Esophagus squamous epithelium (tissue), 5 donors: ENCODE data around the gene PLEKHA1. TPM values are rescaled to one million over a fixed set of nuclear protein-coding genes. Genes with fewer than 3 reads are reported as not detected.

Source experiments
- DNase-seq: peaks from one replicate; lab custom pipeline; 2025; lab: John Stamatoyannopoulos, UW
- H3K27ac ChIP-seq, 4 donors: fragments of 200-600 bp; sonication (generic); one replicate each; pipeline ENCODE4 v1.5.1; 2016 to 2019; ENCODE audit warnings: mild to moderate bottlenecking in 1 of 4
- H3K27me3 ChIP-seq, 4 donors: fragments of 200-600 bp; sonication (generic); 1 replicate in 3 of 4; 2 replicates in 1 of 4; pipeline versions ENCODE4 v1.5.1 to v1.6.0; 2017 to 2021; ENCODE audit warnings: antibody characterized with exemption in 1 of 4
- H3K36me3 ChIP-seq, 3 donors: fragments of 200-600 bp; sonication (generic); one replicate each; pipeline ENCODE4 v1.5.1; 2016 to 2019
- H3K4me1 ChIP-seq, 3 donors: fragments of 200-600 bp; sonication (generic); one replicate each; pipeline ENCODE4 v1.5.1; 2017 to 2019
- H3K4me3 ChIP-seq, 4 donors: fragments of 200-600 bp; sonication (generic); 1 replicate in 3 of 4; 2 replicates in 1 of 4; pipeline ENCODE4 v1.5.1; 2016 to 2019; ENCODE audit warnings: mild to moderate bottlenecking in 2 of 4, moderate library complexity in 1 of 4
- H3K9me3 ChIP-seq, 3 donors: fragments of 200-600 bp; sonication (generic); one replicate each; pipeline ENCODE4 v1.5.1; 2016 to 2019
- POLR2A ChIP-seq, 4 donors: fragments of 450-650 bp; IDR thresholded peaks; one replicate each; pipeline ENCODE4 v1.6.1; 2017; ENCODE audit warnings: antibody characterized with exemption in 4 of 4, mild to moderate bottlenecking in 4 of 4, moderate library complexity in 3 of 4
- WGBS, 2 donors: methylation state at CpG; one replicate each; pipeline ENCODE4 v1.1.5; 2018; 5-methylcytosine and 5-hydroxymethylcytosine counted together
- intact Hi-C: fragments of 100-400 bp; cut with DNase I; formaldehyde crosslinking; loops from one replicate; pipeline ENCODE4 v1.15.0; 2022
- total RNA-seq, 4 donors: library from RNA; depleted of rRNA; stranded (reverse); fragments of >200 nt; gene quantifications; one replicate each; pipeline ENCODE4 v1.1.0, GENCODE V29; 2016
- TF ChIP-seq, protein P1 (sequence below), 6 experiments: fragments of 450-650 bp in 4 of 6; fragments of 200-600 bp in 2 of 6; sonication (generic) in 2 of 6; IDR thresholded peaks; one replicate each; pipeline ENCODE4 v1.5.1; 2016 to 2019; ENCODE audit warnings: antibody characterized with exemption in 6 of 6, mild to moderate bottlenecking in 4 of 6, moderate library complexity in 4 of 6
- donor health status: DM: yes; HTN: yes; CAD: no.

PLEKHA1 gene
- total RNA-seq, 4 donors from 2014 or later = 23.4 to 56.3 (median 35.9) TPM

DNA sequence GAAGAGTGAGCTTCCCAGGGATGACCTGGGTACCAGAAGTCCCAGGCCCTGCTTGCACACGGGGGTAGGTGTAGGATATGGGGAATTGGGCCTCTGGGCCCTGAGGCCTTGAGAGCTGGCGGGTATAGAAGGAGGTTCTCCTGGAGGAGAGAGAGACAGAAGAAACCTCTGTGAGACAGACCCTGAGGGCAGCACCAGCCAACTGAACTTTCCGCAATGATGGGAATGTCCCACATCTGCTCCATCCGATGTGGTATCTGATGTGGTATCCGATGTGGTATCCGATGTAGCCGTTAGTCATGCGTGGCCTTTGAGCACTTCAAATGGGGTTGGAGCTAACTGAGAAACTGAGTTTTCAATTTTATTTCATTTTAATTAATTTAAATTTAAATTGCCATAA lies 30.6 kb upstream of the PLEKHA1 start:
- no peak overlapping the region for H3K4me3 ChIP-seq
- WGBS, 2 donors = 84 to 89% methylated on average over 8 of the region's 8 CpGs
- H3K9me3 ChIP-seq = no peaks in the 10 kb centered on the region
- H3K27ac ChIP-seq = no peak overlapping the region
- intact Hi-C loops = no loop called here
- H3K4me1 ChIP-seq = peaks cover 6 to 70% (median 9%) of the 10 kb centered on the region in 3 donors
- no peak for DNase-seq
- H3K27me3 ChIP-seq = no peaks in the 10 kb centered on the region
- H3K36me3 ChIP-seq = no peaks in the 10 kb centered on the region
- TF ChIP-seq, protein P1, sequence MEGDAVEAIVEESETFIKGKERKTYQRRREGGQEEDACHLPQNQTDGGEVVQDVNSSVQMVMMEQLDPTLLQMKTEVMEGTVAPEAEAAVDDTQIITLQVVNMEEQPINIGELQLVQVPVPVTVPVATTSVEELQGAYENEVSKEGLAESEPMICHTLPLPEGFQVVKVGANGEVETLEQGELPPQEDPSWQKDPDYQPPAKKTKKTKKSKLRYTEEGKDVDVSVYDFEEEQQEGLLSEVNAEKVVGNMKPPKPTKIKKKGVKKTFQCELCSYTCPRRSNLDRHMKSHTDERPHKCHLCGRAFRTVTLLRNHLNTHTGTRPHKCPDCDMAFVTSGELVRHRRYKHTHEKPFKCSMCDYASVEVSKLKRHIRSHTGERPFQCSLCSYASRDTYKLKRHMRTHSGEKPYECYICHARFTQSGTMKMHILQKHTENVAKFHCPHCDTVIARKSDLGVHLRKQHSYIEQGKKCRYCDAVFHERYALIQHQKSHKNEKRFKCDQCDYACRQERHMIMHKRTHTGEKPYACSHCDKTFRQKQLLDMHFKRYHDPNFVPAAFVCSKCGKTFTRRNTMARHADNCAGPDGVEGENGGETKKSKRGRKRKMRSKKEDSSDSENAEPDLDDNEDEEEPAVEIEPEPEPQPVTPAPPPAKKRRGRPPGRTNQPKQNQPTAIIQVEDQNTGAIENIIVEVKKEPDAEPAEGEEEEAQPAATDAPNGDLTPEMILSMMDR (IDR thresholded peaks at IDR 0.05) = no peak
- no peak for TF ChIP-seq POLR2A (IDR thresholded peaks at IDR 0.05)

DNA sequence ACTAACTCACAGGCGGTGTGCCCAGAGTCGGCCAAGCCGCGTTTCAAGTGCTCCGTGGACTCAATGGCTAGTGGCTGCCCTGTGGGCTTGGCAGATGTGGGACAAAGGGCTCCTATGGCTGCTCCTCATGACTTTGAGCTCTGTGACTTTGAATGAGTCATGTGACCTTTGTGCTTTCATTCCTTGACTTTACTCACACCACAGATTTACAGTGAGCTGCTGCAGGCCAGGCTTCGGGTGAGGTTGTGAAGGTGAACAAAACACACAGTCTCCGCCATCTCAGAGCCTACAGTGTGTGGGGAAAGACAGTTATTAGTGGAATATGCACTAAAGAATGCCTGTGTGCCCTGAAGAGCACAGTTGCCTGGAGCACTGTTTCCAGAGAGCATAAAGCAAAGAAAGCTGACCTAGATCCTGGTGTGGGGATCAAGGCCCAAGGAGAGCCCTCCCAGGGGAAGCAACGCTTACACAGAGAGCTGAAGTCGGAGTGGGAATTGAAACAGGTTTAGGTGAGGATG lies 29.7 kb upstream of the PLEKHA1 start:
- DNase-seq = no peak
- TF ChIP-seq, protein P1 (IDR thresholded peaks at IDR 0.05) = no peak
- TF ChIP-seq POLR2A (IDR thresholded peaks at IDR 0.05) = no peak
- 82 to 85% methylated on average over 7 to 9 of the region's 9 CpGs for WGBS, 2 donors
- H3K9me3 ChIP-seq = no peaks in the 10 kb centered on the region
- H3K27me3 ChIP-seq = no peaks in the 10 kb centered on the region
- intact Hi-C loops = no loop called here
- no peak overlapping the region for H3K4me3 ChIP-seq
- no peak overlapping the region for H3K27ac ChIP-seq
- peaks cover 0 to 70% (median 14%) of the 10 kb centered on the region in 3 donors for H3K4me1 ChIP-seq
- H3K36me3 ChIP-seq = no peaks in the 10 kb centered on the region

DNA sequence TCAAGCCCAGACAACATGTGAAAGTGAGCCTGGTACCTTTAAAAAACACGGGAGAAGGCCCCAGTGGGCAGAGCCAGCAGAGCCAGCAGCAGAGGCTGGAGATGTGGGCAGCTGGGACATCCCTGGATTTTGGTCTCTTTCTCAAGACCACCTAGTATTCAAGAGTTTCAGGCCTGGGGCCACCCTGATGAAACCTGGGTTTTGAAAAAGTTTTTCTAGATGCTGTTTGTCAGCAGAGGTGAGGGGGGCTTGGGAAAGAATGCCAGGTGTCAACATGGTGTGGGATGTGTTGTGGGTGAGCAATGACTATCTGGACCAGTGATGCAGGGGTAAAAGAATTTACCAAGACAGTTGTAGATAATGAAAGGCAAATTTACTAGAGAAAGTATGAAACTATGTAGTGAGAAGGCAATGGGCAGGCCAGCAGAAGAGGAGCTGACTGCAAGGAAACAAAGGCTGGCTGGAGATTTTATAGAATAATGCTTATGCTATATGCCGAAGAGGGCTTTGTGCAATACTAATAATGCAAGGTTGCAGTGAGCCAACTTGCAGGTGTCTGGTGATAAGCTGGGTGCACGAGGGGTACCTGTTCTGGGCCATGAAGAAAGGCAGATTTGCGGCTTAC lies 28.1 kb upstream of the PLEKHA1 start:
- DNase-seq = no peak
- peaks cover 0 to 58% (median 8%) of the 10 kb centered on the region in 3 donors for H3K4me1 ChIP-seq
- H3K9me3 ChIP-seq = no peaks in the 10 kb centered on the region
- no peaks in the 10 kb centered on the region for H3K27me3 ChIP-seq
- TF ChIP-seq, protein P1 (IDR thresholded peaks at IDR 0.05) = no peak
- no peak for TF ChIP-seq POLR2A (IDR thresholded peaks at IDR 0.05)
- no peak overlapping the region for H3K27ac ChIP-seq
- 84 to 85% methylated on average over 4 of the region's 4 CpGs for WGBS, 2 donors
- no peak overlapping the region for H3K4me3 ChIP-seq
- intact Hi-C loops = no loop called here
- H3K36me3 ChIP-seq = no peaks in the 10 kb centered on the region

DNA sequence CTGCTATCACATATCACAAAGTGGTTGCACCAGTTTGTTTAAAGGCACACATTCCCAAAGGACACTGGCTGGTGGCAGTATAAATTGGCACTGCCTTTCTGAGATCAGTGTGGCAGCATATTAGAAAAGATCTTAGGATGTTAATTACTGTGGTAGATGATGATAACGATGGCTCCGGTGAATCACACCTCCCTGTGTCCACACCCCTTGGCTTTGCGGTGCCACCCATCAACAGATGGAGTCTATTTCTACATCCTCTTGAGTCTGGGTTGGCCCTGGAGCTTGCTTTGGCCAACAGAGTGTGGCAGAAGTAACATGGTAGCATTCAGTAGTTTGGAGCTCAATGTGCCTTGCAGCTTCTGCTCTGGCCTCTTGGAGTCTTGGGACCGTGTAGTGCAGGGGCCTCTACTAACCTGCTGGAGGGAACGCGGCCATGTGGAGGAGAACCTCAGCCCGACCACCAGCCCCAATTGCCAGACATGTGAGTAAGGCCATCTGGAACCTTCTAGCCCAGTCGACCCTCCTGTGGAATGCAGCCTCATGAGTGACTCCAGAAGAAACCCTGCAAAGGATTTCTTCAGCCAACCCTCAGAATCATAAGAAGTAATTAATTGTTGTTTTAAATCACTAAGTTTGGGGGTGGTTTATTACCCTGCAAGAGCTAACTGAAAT lies 27.2 kb upstream of the PLEKHA1 start:
- no peak for DNase-seq
- 68 to 82% methylated on average over 3 to 7 of the region's 8 CpGs for WGBS, 2 donors
- no peak overlapping the region for H3K4me3 ChIP-seq
- intact Hi-C loops = no loop called here
- TF ChIP-seq, protein P1 (IDR thresholded peaks at IDR 0.05) = no peak
- no peak for TF ChIP-seq POLR2A (IDR thresholded peaks at IDR 0.05)
- H3K36me3 ChIP-seq = no peaks in the 10 kb centered on the region
- H3K27me3 ChIP-seq = no peaks in the 10 kb centered on the region
- no peaks in the 10 kb centered on the region for H3K9me3 ChIP-seq
- H3K27ac ChIP-seq = no peak overlapping the region
- H3K4me1 ChIP-seq = peaks cover 0 to 49% (median 6%) of the 10 kb centered on the region in 3 donors

DNA sequence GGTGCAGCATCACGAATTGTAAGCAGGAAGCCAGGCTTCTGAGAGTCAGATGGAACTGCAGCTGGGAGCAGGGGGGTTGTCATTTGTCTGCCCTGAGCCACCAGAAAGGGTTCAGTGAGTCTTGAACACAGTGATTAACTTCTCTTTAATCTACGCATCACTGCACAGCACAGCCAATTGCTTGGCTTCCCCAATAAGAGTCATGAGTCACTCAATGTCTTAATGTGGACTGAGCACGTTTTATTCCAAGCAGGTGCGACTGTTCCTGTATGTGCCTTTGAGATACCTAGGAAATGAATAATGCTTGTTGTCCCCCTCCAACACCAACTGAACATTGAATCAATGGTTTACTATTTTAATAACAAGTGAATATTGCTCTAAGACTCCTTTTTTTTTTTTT lies 26.0 kb upstream of the PLEKHA1 start:
- intact Hi-C loops = no loop called here
- Histone ChIP-seq H3K36me3 (no peaks in the 10 kb centered on the region), H3K27me3 (no peaks in the 10 kb centered on the region), H3K9me3 (no peaks in the 10 kb centered on the region), H3K4me3 (no peak overlapping the region), H3K4me1 (peaks cover 0 to 39% (median 6%) of the 10 kb centered on the region in 3 donors), H3K27ac (peak overlapping the region in 2 of 4 donors; percentile 13 to 60)
- WGBS, 2 donors = 33 to 59% methylated on average over 3 to 4 of the region's 4 CpGs
- DNase-seq = no peak
- TF ChIP-seq, protein P1 (IDR thresholded peaks at IDR 0.05) = no peak
- no peak for TF ChIP-seq POLR2A (IDR thresholded peaks at IDR 0.05)
